NCI-H2107 (cell line): Measurements from ENCODE around the gene CLPSL1.
A peak's percentile ranks its signal among the peaks of the same experiment; 100 is the strongest.

Source experiments
- DNase-seq: peaks from one replicate; lab custom pipeline; 2025; lab: John Stamatoyannopoulos, UW

Gene CLPSL1

DNA sequence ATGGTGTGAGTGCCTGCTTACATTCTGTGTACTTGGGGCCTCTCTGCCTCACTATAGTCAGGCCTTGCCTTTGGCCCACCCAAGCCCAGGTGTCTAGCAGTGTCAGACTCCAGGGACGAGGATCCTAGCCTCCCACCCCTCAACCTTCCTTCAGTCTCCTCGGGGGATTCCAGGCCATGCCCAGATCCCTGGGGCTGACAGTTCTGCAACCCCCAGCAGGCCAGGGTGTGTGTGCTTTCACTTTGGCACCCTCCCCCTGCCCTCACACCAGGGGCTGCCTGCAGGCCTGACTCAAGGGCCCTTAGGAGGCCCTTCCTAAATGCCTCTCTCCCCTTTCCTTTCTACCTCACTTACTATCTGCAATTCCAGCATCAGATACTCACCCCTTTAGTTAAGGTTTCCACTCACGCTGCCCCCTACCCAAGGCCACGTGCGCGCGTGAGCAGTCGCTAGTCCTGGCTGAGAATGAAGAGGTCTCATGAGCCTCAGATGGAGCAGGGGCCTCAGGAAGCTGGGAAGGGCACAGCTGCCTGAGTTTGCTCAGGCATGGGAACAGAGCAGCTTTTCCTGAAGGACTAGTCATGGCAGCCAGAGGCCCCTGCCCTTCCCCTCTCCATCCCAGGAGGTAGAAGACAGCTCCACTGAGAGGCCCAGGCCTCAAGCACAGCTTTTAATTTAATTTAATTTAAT lies 17.2 kb downstream of the CLPSL1 start:
- no peak for DNase-seq

DNA sequence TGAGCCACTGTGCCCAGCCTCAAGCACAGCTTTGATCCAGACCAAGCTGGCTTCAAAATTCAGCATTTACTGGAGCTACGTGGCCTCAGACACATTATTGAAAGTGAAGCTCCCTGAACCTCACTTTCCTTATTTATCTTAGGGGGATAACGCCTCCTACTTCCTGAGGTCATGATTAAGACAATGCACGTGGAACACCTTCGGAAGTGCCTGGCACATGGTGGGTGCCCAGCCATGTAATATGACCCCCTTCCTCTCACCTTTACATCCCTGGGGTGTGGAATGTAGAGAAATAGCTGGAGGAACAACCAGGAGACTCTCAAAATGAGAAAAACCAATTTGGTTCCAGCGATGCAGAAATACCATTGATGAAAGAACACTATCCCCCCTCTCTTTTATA lies 17.9 kb downstream of the CLPSL1 start:
- DNase-seq: no peak

DNA sequence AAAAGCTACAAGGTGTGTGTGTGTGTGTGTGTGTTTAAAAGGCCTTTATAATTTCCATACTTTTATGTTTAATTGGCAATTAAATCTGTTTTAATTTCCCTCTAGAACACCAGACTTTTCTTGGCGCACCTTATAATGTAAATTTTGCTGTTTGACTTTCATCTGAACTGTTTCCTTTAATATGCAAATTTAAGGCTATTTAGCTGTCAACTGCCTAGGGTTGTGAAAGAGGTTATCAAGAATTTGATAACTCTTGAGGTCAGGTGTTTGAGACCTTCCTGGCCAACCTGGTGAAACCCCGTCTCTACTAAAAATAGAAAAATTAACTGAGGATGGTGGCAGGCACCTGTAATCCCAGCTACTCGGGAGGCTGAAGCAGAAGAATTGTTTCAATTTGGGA lies 20.3 kb downstream of the CLPSL1 start:
- DNase-seq: no peak

DNA sequence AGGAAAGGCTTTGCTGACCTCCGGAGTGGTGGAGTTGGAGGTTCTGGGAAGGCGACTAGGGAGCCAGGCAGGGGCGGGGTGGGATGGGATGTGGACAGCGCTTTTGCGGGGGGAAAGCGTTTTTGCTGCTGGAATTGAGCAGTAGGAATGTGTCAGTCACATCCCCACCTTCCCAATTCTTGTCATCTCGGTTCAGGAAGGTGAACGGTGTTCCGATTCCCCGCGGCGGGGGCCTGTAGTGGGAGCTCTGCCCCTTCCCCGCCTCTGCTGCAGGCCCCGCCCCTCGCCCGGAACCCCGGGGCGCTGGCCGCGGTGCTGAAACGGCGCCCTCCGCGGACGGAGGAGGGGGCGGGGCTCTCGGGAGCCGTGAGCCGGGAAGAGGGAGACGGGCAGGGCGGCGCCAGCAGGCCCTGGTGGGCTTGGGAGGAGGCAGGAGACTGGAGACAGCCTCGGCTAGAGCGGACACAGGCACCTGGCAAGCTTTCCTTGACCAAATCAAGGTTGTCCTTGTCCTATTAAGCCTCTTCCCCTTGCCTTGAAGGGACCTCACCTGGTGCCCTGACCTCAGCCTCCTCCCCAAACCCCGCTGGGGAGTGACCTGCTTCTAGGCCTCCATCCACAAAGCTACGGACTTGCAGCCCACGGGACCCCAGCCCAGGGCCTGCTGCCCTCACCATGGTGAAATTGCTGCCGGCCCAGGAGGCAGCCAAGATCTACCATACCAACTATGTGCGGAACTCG lies 24.3 kb downstream of the CLPSL1 start, which contains the start of gene LHFPL5:
Gene LHFPL5 (plus strand): TSS at position 357 of the 741 bp plus-strand sequence. CDS start 319 bp downstream, at position 676.
- peak; percentile 11 for DNase-seq

DNA sequence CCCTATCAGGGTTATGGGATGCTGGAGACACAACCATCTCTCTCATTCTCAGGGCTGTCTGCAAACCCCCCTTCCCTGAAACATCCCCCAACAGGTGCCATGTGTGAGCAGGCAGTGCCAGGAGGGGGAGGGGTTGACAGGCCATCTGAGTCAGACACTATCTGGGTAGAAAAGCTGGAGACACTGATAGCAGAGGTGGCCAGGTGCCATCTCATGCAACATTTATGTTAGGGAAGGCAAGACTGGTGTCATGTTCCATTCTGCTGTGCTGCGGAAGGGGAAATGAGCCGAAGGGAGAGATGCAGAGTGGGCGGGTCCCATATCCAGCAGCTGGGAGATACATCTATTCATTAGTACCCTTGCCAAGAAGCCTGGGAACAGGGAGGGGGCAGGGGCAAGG lies 27.9 kb downstream of the CLPSL1 start:
- DNase-seq: peak; percentile 82

DNA sequence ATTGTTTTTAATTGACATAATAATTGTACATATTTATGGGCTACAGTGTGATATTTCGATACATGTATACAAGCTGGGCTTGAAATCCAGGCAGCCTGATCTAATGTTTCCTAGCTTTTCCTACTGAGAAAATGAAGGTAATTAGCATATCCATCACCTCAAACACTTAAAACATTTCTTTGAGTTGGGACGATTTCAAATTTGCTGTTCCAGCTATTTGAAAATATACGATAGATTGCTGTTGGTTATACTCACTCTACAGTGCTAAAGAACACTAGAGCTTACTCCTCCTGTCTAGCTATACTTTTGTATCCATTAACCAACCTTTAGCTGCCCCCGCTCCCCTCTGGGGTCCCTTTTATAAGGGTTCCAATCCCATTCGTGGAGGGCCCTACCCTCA lies 29.0 kb downstream of the CLPSL1 start:
- DNase-seq: no peak

DNA sequence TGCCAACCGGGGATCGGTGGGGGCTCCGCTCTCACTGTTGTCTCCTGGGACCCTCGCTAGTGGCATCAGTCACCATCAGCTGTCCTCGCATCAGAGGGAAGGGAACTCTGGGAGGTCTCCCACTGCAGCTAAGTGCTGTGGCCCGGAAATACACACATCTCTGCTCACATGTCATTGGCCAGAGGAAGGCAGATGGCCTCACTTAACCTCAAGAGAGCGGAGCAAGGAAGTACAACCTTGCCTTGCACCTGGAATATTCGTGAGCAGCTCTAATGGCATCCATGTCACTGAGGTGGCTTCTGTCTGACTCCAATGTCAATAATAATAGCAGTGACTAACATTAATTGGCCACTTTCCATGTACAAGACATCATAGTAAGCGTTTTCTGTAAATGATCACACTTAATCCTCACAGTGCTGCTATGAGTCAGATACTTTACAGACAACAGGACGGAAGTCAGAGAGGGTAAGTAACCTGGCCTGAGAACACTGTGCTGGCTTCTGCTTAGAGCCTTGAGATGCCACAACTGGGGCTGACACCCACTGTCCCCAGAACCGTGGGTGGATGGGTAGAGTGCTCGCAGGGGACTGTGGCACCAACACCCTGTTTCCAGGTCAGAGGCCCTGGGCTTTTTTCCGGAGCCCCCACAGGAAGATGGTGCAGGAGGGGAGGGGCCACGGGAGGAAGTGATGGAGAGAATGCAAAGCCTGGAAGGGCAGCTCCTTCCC lies 30.3 kb downstream of the CLPSL1 start:
- no peak for DNase-seq

DNA sequence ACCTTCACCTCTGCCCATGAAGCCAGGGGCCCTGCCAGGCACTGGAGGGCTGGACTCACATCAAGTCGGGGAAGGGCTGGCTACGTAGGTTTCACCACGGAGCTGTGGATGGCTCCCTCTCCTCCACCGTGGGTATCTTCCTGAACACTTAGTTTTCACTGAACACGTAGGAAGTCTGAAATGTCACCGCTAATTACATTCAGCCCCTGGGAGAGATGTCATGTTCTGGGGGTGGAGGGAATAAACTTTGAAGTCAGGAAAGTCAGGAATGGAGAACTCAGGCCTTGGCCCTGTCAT lies 30.8 kb downstream of the CLPSL1 start:
- no peak for DNase-seq

DNA sequence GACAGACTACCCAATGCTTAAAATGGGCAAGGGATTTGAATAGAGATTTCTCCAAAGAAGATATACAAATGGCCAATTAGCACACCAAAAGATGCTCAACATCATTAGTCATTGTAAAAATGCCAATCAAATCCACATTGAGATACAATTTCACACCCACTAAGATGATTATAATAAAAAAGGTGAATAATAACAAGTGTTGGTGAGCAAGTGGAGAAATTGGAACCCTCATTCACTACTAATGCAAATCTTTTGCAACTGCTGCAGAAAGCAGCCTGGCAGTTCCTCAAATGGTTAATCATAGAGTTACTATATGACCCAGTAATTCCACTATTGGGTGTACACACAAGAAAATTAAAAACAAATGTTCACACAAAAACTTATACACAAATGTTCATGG lies 36.7 kb downstream of the CLPSL1 start:
- no peak for DNase-seq

DNA sequence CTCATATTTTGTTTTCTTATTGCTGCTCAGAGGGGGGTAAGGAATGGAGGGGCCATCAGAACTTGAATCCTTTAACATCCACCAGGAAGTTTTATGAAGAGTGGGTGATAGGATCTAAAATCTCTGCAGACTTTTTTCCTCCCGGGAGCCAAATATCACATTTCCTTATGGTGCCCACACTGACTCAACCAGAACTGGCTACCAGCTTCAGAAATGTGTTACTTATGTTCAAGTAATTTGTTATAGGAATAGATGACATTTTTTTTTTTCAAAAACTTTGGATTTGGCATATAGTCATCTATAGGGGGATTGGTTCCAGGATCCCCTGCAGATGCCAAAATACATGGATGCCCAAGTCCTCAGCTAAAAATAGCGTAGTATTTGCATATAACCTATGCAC lies 42.8 kb downstream of the CLPSL1 start:
- no peak for DNase-seq

DNA sequence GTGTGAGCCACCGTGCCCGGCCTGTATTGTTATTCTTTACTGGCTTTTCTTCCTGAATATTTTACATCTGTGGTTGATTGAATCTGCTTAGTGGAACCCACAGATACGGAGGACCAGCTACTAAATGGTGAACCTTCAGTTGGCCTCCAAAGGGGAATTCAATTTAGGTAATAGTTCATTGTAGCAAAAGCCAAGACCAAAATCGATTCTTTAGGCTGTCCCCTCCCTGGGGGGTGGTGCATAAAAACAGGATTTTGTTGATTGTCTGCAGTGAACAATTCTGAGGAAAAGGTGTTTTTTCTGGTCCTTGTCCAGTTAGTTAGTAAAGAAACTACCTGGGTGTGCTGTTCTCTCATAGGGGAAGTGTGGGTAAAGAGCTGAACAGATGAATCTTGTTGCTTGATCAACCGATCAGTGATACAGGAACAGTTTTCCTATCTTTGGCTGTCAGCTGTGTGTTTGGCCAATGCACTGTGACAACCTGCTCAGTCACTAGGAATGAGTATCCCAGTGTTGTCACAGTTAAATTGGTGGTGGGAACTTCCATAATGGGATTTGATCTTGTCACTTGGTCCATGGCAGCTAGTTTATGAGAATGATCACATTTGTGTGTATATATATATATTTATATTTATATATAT lies 43.9 kb downstream of the CLPSL1 start:
- no peak for DNase-seq

DNA sequence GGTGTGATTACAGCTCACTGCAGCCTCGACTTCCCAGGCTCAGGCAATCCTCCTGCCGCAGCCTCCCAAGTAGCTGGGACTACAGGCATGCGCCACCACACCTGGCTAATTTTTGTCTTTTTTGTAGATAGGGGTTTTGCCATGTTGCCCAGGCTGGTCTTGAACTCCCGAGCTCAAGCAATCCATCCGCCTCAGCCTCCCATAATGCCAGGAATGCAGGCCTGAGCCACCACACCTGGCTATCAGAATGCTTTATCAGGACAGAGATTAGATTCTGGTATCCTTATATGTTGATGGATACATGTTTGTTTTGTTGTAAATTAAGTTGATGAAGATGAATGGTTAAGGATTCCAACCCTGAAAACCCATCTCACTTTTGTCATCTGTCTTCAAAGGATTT lies 48.5 kb downstream of the CLPSL1 start:
- no peak for DNase-seq

DNA sequence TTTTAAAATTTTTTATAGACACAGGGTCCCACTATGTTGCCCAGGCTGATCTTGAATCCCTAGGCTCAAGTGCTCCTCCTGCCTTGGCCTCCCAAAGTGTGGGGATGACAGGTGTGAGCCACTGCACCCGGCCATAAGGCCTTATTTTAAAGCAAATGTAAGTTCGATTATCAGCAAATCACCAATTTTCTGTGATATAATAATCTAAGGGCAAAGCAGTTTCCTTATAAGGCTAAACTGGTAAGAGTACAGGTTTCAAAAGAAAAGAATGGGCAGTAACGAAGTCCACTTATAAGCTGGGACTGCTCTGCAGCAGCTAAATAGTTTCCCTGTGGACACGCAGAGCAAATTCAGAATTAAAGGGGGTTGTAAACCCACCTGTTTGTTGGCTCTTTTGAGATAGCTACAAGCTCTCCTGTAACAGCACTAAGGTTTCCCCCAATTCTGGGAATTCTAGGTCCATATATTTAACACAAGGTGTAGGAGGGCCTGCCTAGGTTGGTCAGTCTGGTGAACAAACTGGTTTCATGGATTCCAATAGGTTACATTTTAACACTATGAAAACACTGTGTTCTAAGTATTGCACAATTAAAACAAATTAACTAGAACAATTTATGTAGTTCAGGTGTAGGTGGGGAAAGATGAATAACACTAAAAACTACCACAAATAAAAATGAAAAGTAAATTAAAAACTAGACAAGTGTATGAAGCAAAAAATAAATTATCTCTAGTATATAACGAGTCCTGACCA lies 50.6 kb downstream of the CLPSL1 start:
- no peak for DNase-seq

DNA sequence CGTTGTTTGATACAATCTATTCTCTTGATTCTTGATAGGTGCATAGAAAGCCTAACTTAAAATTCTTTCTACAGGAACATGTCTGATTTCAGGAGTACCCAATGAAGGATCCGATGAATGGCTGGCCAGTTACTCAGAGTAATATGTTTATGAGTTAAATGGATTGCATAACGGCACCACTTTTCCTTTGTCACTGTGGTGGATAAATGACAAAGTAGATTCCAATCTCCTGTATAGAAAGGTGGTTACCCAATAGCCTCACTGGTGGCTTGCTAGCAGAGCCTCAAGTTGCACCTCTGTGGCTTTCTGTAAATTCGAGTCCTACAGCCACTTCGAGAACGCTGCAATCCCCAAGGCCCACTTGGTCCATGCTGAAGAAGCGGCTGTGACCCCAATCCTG lies 52.7 kb downstream of the CLPSL1 start:
- no peak for DNase-seq
